ENCODE data around the gene PRRG2.
"Not testable (repeated sequence)": the region's sequence is repeated elsewhere in the genome, so short reads cannot be mapped to it uniquely, and the experiment has no call there.

PRRG2 gene

DNA sequence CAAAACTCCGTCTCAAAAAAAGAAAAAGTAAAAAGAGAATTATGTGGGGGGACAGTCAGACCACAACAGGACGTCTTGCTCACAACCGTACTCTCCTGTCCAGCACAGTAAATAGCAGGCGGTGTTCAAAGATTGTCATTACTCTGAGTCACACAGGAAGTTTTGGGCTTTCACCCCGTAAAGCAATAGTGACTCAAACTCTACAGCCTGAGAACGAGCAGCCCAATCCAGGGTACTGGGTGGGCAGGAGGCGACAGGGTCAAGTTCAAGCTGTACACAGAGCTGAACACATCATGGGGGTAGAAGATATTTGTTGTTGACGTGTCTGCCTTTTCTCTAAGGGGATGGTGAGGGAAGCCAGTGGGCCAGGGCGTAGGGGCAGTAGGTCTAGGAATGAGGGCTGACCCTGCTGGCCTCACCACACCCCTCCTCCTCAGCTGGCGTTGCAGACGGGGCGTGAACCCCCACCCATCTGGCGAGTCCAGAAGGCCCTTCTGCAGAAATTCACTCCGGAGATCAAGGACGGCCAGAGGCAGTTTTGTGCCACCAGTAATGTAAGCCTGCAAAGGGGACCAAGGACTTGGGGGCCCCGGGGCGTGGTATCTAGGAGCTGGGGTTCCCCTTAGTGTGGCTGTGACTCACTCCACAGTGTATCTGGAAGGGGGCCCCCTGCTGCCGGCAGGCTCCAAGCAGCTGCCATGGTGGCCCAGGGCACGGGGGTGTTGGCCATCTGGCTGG, 33.1 kb downstream of the PRRG2 start:
- DNase-seq: peak; percentile 81 to 87 (median 81)

DNA sequence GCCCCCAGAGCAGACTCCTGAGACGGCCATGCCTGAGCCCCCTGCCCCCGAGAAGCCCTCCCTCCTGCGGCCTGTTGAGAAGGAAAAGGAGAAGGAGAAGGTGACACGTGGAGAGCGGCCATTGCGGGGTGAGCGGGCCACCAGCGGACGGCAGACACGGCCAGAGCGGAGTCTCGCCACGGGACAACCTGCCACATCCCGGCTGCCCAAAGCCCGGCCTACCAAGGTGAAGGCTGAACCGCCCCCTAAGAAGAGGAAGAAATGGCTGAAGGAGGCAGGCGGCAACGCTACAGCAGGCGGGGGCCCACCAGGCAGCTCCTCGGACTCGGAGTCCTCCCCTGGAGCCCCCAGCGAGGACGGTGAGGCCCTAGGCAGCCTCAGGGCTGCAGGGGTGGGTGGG, 34.7 kb downstream of the PRRG2 start:
- no peak for DNase-seq

DNA sequence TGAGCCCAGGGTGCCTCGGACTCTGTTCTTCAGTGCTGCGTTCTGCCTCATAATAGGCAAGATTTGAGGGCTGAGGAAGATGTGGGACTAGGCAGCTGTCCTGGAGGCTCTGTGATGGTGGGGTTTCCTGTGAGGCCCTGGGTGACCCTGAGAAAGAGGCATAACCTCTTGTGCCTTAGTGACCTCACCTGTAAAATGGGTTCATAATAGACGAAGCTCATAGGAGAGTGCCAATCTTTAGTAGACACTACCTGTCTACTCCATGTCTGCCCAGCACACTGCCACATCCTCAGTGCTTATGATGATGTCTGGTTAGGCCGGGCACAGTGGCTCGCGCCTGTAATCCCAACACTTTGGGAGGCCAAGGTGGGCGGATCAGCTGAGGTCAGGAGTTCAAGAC, 35.4 kb downstream of the PRRG2 start:
- DNase-seq: no peak

DNA sequence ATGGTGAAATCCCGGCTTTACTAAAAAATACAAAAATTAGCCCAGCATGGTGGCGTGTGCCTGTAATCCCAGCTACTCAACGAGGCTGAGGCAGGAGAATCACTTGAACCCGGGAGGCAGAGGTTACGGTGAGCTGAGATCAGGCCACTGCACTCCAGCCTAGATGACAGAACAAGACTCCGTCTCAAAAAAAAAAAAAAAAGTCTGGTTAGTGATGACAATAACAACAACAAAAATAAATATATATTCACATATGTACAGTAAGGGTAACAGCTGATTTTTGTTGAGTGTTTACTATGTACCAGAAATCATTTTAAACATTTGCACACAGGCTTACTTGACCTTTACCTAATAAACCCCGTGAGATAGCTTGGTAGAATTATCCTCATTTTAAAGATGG, 35.8 kb downstream of the PRRG2 start:
- no peak for DNase-seq

DNA sequence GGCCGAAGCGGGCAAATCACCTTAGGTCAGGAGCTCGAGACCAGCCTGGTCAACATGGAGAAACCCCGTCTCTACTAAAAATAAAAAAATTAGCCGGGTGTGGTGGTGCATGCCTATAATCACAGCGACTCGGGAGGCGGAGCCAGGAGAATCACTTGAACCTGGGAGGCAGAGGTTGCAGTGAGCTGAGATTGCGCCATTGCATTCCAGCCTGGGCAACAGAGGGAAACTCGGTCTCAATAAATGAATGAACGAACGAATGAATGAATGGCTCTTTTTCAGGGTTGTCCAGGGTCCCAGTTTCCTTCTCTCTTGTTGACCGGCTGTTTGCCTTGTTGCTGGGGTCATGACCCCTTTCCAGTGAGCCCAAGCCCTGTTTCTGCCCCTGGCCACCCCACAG, 36.7 kb downstream of the PRRG2 start:
- not testable (repeated sequence) for DNase-seq

DNA sequence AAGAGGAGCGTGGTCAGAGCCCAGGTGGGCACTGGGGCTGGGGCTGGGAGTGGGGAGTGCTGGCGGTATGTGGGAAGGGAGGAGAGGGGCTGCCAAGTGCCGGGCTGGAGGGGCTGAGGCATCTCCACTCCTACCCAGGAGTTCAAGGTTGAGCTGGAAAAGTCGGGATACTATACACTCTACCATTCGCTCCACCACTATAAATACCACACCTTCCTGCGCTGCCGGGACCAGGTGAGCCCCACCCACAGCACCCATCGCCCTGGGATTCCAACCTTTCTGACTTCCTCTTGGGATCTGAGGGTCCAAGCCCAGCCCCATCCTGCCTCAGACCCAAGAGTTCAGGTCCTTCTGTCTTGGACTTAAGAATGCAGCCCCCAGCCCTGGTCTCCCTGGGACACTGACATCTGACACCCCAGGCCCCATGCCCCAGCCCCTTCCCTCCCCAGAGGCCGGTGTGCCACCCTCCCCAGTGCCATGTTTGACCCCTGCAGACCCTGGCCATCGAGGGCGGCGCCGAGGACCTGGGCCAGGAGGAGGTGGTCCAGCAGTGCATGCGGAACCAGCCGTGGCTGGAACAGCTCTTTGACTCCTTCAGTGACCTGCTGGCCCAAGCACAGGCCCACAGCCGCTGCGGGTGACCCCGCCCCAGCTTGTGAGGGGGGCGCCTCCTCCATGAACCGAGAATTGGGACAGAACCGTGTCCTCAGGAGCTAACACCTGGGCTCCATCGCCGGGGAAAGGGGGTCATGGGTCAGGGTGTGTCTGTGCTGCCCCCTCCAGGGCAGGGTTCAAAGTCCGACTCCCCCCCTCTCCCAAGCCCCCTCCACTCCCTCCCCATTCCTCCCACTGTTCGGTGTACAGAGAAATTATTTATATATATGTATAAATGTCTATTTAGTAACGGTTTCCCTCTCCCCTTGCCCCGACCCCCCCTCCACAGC, 44.1 kb downstream of the PRRG2 start:
- no peak for DNase-seq

DNA sequence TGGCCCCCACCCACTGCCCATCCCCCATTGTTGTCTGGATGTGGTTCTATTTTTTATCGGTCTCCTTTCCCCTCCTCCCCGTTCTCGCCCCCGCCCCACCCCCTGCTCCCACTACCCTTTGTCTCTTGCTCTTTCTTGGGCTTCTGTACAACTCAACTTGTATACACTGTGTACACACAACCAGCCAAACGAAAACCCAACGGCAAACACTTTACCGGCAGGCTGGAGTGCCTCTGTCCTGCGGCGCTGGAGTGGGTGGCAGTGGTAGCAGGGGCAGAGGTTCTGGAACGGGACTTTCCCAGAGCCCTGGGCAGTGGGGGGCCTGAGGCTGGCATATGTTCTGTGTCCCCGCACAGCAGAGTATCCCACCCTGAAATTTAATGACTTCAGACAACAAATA, 45.1 kb downstream of the PRRG2 start:
- DNase-seq: no peak

DNA sequence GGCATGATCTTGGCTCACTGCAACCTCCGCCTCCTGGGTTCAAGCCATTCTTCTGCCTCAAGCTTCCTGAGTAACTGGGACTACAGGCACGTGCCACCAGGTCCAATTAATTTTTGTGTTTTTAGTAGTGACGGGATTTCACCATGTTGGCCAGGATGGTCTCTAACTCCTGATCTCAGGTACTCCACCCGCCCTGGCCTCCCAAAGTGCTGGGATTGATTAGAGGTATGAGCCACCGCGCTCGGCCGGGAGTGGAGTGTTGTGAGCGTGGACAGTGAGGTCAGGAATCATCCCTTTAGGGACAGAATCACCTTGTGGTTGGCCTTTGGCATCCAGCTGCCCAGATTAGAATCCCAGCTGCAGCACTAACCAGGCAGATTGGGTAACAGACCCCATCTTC, 48.5 kb downstream of the PRRG2 start:
- no peak for DNase-seq

DNA sequence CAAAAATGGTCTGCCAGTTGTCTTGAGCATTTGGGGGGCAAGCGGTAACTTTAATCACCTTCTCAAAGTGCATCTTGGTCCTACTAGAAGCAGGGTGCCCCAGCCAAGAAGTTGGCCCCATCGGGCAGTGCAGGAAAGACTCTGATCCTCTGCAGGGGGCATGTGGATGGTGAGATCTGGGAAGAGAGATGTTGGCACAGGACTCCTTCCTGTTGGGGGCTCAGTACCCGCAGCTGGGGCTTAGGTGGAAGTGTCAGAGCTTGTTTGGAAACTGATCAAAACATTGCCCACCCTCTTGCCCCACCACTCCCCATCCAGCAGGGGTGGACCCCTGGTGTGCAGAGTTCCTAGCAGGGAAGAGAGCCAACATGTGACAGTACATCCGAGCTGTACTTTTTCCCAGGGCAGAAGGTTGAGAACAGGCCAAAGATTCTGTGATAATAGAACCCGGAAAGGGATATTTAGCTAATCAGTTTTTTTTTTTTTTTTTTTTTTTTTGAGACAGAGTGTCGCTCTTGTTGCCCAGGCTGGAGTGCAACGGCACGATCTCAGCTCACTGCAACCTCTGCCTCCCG, 50.0 kb downstream of the PRRG2 start:
- DNase-seq: no peak

DNA sequence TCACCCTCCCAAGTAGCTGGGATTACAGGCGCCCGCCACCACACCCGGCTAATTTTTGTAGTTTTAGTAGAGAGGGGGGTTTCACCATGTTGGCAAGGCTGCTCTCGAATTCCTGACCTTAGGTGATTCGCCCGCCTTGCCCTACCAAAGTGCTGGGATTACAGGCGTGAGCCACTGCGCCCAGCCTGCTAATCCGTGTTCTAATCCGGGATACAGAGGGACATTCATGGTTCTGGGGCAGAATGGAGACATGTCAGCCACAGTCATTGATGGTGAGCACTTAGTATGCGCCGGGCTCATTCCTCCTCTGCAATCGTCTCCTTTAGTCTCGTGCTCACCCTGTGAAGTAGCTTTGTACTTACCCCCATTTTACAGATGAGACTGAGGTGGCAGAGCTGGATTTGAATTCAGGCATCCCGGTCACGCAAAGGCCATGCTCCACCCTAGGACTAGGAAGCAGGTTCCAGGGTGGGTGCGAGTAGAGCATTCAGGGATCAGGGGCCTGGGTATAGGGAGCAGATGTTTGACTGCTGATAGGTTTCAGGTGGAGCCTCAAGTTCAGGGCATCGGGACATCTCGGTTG, 50.6 kb downstream of the PRRG2 start:
- DNase-seq: no peak

DNA sequence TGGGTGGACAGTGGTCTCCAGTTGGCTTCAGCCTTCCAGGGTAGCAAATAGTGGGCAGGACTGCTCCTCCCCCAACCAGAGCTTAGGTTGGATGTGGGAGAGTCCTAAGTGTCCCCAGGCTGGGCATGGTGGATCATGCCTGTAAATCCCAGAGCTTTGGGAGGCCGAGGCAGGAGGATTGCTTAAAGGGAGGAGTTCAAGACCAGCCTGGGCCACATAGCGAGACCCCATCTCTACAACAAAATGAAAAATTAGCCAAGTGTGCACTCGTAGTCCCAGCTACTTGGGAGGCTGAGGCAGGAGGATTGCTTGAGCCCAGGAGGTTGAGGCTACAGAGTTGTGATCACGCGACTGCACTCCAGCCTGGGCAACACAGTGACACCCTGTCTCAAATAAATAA, 51.5 kb downstream of the PRRG2 start:
- no peak for DNase-seq

DNA sequence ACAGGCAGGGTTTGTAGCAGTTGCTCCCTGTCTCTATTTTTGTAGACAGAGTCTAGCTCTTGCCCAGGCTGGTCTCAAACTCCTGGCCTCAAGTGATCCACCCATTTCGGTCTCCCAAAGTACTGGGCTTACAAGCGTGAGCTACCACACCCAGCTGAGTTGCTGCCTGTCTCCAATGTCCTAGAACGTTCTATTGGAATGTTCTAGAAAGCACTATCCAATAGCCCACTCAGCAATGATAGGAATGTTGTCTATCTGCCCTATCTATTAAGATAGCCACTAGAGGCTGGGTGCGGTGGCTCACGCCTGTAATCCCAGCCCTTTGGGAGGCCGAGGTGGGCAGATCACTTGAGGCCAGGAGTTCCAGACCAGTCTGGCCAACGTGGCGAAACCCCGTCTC, 52.2 kb downstream of the PRRG2 start:
- not testable (repeated sequence) for DNase-seq

DNA sequence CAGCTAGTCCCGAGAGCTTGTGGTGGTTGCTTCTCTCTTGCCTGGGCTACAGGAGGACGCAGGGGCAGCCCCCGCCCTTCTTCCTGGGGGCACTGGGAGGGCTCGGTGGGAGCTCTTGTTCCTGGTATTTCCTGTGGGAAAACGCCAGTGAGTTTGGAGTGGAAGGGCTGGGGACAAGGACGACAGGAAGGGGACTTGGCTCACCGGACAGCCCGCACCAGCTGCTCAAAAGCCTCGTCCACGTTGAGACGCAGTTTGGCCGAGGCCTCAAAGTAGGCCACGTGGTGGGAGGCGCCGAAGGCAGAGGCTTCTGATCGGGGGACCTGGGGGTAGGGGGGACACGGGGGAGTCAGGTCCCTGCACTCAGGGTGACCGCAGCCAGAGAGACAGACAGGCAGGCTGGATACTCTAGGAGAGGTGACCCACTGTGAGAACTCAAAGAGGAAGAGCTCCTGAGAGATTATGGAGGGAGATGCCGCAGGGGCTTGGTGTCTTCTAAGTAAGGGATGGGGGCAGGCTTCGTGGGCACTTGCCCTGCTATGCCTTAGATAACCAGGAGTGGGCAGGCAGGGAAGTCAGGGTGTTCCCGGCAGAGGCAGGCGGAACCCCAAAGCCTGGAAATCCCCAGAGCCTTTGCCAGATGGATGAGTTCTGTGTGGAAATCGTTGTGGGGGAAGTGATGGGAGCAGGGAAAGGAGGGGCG, 54.6 kb downstream of the PRRG2 start:
- peak; percentile 62 to 82 (median 71) for DNase-seq

DNA sequence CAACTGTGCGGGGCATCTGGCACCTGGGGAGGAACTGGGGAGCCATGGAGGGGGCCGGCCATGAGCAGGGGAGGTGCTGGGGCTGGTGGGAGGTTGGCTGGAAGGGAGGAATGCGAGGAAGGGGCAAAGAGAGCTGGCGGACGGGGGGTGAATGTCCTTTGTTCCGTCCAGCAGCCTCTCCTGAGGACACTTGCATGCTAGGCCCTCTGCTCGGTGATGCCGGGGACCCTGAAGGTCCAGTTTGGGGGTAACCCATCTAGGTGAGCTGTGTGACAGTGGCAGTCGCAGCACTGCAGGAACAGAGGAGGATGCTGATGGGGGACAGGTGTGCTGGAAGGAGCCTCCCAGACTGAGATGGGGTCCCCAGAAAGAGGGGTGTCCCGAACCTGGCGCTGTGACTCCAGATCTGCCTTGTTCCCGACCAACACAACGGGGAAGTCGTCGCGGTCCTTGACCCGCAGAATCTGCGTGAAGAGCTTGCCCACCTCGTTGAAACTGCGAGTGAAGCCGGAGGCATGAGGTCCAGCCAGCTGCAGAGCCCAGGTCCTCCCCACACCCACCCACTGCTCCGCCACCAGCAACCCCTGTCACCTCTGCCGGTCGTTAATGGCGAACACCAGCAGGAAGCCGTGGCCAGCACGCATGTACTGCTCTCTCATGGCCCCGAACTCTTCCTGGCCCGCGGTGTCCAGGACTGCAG, 55.3 kb downstream of the PRRG2 start:
- no peak for DNase-seq

DNA sequence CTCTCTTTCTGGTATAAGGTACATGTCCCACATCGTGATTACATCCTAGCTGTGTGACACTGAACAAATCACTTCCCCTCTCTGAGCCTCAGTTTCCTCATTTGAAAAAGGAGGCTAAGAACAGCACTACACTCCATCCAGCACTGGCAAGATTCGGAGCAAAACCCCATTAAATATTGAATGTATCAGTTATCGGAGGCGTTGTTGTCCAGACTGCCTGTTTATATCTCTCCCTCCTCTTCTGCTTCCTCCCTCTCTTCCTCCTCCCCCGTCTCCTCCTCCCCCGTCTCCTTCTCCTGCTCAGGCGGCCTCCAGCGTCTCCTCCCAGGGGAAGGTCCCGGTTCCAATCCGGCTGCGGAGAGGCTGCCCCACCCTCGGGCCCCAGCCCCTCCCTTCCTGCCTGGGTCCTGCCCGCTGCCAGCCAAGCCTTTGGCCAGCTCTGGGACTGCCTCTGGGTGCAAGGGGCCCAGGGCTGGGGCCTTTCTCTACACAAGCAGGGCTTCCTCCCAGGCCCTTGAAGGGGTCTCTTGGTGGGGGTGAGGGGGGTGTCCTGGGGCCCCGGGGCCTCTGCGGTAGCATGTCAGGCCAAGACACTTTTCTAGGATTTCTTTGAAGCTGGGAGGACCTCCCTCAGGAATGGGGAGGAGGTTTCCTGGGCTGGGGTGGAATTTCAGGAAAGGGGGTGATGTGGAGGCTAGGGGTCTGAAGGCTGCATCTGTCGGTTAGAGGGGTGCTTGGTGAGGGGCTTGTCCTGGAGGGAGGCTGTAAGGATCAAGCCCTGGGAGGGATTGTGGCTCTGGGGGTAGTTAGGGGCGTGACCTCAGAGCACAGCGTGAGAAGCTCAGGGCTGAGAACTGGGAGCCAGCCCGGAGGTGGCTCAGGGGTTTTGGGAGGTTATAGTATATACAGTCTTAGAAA, 57.0 kb downstream of the PRRG2 start:
- DNase-seq: peak; percentile 64 to 86 (median 72)

DNA sequence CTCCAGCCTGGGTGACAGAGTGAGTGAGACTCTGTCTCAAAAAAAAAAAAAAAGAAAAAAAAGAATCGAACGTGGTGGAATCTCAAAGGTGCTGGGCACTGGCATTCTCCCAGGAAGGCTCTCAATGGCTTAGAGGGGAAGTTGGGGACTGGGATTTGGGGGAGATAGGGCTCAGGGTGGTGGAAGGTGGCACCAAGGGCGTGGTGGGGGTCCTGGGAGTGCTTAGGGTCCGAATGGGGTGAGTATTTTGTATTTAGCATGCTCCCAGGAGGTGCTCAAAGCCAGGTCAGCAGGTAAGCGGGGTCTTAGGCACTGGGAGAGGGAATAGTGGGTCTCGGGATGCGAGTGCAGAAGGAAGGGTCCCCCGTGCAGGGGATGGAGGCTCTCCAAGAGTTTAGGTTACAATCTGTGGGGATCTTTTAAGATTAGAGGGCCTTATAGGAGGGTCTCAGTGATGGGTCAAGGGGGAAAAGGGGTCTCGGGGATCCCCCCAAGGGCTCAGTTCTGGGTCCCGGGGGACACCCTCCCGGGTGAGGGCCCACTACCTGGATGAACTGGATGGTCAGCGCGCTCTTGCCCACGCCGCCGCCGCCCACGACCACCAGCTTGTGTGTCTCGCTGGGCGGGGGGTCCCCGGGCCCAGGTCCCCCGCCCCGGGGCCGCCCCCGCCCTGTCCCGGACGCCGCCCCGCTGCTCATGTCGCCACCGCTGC, 58.4 kb downstream of the PRRG2 start:
- DNase-seq: peak in 1 of 3 donors; percentile 12

DNA sequence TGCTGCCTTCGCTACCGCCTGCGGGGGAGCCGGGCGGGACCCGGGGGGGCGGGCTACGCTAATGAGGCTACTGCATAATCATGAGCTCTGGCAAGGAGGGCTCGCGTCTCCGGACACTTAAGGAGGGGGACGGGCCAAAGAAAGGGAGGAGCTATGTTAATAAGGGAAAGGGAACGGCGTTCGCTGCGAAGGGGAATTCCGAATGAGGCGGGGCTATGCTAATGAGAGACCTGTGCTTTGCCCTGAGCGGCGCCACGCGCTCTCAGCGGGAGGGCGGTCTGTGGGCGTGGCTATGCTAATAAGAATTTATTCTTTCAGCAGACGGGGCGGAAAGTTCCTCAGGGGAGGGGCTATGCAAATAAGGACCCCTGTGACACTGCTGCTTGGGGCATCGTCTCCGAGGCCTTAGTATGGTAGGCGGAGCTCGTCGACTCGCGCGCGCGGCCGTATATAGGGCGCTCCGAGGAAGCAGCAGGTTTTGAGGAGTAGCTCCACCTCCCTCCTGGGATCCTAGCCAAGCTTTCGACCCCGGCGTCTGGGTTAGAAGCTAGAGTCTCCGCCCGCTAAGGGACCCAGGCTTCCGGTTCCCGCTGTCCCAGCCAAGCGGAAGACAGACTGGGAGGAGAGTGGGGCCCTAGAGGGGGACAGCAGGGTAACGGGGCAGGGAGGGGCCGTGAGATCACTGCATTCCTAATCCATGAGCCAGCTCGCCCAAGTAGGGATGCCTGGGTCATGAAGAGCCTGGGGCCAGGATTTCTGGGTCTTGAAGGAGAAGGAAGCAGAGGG, 59.2 kb downstream of the PRRG2 start, which contains the start of gene RRAS:
Gene RRAS, minus strand, starts transcription at position 31 of the 786 bp plus-strand sequence. CDS start 45 bp downstream, outside the sequence.
- peak; percentile 100 for DNase-seq

All from suppressor macrophage treated with lipopolysaccharide for 1 hour (primary cell).